Measurements from ENCODE around the gene ST8SIA4.

The ST8SIA4 gene

DNA sequence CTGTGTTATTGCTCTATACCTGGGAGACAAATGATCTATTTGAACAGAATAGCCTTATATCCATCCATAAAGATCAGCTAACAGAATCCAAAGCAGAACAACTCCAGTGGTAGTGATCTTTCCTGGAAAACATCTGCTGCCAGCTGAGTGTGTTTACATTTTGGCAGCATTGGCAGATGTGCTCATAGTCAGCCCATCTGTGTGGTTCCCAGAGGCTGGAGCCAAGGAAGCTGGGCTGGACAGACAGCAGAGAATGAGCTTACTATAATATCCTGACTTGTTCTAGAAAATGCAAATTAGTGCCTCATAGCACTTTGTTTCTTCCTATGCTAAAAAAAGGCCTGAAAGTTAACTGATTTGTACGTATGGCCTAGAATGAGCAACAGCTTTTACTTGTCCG is 99.7 kb downstream of the ST8SIA4 start:
- no peak for DNase-seq (ENCODE audit: low spot score)
- TF ChIP-seq, protein P1, sequence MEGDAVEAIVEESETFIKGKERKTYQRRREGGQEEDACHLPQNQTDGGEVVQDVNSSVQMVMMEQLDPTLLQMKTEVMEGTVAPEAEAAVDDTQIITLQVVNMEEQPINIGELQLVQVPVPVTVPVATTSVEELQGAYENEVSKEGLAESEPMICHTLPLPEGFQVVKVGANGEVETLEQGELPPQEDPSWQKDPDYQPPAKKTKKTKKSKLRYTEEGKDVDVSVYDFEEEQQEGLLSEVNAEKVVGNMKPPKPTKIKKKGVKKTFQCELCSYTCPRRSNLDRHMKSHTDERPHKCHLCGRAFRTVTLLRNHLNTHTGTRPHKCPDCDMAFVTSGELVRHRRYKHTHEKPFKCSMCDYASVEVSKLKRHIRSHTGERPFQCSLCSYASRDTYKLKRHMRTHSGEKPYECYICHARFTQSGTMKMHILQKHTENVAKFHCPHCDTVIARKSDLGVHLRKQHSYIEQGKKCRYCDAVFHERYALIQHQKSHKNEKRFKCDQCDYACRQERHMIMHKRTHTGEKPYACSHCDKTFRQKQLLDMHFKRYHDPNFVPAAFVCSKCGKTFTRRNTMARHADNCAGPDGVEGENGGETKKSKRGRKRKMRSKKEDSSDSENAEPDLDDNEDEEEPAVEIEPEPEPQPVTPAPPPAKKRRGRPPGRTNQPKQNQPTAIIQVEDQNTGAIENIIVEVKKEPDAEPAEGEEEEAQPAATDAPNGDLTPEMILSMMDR (IDR thresholded peaks at IDR 0.05; ENCODE audit: extremely low read depth, missing control alignments): no peak

DNA sequence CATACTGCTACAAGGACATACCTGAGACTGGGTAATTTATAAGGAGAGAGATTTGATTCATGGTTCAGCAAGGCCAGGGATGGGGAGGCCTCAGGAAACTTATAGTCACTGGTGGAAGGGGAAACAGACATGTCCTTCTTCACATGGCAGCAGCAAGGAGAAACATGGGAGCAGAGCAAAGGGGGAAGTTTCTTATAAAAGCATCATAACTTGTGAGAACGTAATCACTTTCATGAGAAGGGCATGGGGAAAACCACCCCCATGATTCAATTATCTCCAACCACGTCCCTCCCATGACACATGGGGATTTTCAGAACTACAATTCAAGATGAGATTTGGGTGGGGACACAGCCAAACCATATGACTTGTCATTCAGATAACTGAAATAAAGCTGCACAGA is 100.9 kb downstream of the ST8SIA4 start:
- TF ChIP-seq, protein P1 (IDR thresholded peaks at IDR 0.05; ENCODE audit: extremely low read depth, missing control alignments): no peak
- no peak for DNase-seq (ENCODE audit: low spot score)

DNA sequence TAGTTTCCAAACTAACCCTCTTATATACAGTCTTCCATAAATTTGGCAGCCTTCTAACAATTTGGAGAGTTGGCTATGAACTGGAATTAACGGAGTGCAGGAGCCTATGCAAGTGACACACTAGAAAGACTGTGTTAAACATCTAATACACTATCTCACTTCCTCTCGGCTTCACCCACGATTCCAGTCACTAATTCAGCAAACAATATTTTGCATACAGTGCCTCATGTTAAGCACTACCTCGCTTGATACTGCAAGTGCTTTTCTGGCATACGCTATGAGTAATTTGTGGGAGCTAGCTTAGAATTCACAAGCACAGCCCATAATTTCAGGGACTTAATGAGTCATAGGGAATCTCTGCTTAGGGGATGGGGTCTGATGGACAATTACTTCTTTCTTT is 102.5 kb downstream of the ST8SIA4 start:
- no peak for DNase-seq (ENCODE audit: low spot score)
- TF ChIP-seq, protein P1 (IDR thresholded peaks at IDR 0.05; ENCODE audit: extremely low read depth, missing control alignments): no peak

DNA sequence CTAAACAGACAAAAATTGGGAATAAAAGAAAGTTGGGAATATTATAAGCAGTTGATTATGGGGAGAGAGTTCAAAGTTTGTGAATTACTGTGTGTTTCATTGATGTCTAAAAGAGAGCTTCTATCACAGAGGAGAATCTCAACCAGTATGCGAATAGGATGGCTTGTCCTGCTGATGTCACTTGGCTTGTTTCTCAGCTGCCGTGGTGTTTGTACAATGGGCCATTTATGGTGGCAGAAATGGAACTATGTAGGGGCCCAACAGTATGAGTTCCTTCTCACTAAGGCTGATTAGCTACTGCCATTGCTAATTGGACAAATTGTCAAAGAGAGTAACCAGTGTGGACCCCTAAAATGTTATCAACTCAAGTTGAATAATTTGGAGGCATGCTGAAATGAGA is 103.9 kb downstream of the ST8SIA4 start:
- DNase-seq (ENCODE audit: low spot score): no peak
- TF ChIP-seq, protein P1 (IDR thresholded peaks at IDR 0.05; ENCODE audit: extremely low read depth, missing control alignments): no peak

DNA sequence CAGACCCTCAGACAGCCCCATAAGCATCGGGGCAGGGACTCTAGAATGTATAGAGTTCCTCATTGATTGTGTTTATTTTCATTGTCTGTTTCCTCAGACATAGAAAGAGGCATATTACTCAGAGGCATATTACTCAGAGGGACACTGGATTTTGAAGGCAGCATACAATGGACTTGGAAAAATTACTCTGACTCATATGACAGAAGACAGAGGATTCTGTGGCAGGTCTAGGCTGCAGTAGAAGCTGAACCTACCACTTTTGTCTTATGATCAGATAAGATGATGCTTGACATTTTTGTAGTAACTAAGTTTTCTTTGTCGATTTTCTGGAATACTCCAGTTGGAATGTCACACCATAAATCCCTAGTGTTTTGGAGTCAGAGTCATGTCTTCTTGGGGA is 105.2 kb downstream of the ST8SIA4 start:
- DNase-seq (ENCODE audit: low spot score): no peak
- TF ChIP-seq, protein P1 (IDR thresholded peaks at IDR 0.05; ENCODE audit: extremely low read depth, missing control alignments): no peak

DNA sequence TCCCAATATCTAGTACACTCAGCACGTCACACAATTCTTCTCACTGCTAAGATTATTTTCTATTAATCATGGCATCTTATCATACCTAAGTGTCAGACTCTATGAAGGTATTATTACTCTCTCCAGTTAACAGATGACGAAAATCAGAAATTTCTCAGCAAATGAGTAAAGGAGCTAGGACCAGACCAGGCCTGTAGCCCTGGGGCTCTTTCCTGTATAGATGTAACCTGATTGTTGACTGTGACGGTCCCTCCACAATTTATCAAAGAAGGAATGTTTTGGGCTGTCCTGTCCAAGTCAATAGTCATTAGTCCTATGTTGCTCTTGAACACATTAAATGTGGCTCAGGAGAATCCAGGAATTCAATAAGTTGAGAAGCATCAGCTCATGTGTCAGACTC is 106.2 kb downstream of the ST8SIA4 start:
- TF ChIP-seq, protein P1 (IDR thresholded peaks at IDR 0.05; ENCODE audit: extremely low read depth, missing control alignments): no peak
- DNase-seq (ENCODE audit: low spot score): no peak

DNA sequence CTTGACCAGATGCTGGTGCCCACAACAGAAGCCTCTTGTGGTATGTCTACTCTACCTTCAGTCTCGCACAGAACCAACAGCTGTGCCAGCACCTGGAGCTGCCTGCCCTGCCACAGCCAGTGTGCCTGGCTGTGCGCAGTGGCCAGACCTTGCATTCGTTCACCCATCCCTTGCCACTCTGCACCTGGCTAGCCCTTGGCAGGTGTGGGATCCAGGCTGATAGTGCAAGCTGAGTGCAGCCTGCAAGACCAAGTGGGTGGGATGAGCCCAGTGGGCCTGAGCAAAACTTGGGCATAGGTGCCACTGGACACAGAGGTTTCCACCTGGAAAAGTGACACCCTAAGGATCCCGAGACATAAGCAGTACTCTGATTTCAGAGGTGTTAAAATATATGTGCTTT is 108.2 kb downstream of the ST8SIA4 start:
- TF ChIP-seq, protein P1 (IDR thresholded peaks at IDR 0.05; ENCODE audit: extremely low read depth, missing control alignments): no peak

More for the DNA sequence above, 108.2 kb downstream of the ST8SIA4 start:
- DNase-seq (ENCODE audit: low spot score): no peak
